HL-60 (cell line): ENCODE measurements around the gene ANKRD34A.

Experiments used
- POLR2AphosphoS5 ChIP-seq: IDR thresholded peaks from 2 replicates; pipeline ENCODE4 v1.6.1; 2012; ENCODE audit warnings: low read depth
- TF ChIP-seq, protein P1 (sequence below): IDR thresholded peaks from 2 replicates; pipeline ENCODE4 v1.6.1; 2012; ENCODE audit warnings: low read depth; ENCODE audit not compliant: insufficient replicate concordance
- TF ChIP-seq, protein P2 (sequence below): IDR thresholded peaks from one replicate; pipeline ENCODE4 v1.5.1; 2011; ENCODE audit warnings: low read length, control low read depth, inconsistent platforms; ENCODE audit not compliant: insufficient read depth

GRCh38 chr1:145974721-145975120 lies 10.3 kb upstream of the ANKRD34A start:
- TF ChIP-seq, protein P1, sequence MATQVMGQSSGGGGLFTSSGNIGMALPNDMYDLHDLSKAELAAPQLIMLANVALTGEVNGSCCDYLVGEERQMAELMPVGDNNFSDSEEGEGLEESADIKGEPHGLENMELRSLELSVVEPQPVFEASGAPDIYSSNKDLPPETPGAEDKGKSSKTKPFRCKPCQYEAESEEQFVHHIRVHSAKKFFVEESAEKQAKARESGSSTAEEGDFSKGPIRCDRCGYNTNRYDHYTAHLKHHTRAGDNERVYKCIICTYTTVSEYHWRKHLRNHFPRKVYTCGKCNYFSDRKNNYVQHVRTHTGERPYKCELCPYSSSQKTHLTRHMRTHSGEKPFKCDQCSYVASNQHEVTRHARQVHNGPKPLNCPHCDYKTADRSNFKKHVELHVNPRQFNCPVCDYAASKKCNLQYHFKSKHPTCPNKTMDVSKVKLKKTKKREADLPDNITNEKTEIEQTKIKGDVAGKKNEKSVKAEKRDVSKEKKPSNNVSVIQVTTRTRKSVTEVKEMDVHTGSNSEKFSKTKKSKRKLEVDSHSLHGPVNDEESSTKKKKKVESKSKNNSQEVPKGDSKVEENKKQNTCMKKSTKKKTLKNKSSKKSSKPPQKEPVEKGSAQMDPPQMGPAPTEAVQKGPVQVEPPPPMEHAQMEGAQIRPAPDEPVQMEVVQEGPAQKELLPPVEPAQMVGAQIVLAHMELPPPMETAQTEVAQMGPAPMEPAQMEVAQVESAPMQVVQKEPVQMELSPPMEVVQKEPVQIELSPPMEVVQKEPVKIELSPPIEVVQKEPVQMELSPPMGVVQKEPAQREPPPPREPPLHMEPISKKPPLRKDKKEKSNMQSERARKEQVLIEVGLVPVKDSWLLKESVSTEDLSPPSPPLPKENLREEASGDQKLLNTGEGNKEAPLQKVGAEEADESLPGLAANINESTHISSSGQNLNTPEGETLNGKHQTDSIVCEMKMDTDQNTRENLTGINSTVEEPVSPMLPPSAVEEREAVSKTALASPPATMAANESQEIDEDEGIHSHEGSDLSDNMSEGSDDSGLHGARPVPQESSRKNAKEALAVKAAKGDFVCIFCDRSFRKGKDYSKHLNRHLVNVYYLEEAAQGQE: no peak
- TF ChIP-seq, protein P2, sequence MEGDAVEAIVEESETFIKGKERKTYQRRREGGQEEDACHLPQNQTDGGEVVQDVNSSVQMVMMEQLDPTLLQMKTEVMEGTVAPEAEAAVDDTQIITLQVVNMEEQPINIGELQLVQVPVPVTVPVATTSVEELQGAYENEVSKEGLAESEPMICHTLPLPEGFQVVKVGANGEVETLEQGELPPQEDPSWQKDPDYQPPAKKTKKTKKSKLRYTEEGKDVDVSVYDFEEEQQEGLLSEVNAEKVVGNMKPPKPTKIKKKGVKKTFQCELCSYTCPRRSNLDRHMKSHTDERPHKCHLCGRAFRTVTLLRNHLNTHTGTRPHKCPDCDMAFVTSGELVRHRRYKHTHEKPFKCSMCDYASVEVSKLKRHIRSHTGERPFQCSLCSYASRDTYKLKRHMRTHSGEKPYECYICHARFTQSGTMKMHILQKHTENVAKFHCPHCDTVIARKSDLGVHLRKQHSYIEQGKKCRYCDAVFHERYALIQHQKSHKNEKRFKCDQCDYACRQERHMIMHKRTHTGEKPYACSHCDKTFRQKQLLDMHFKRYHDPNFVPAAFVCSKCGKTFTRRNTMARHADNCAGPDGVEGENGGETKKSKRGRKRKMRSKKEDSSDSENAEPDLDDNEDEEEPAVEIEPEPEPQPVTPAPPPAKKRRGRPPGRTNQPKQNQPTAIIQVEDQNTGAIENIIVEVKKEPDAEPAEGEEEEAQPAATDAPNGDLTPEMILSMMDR: no peak
- no peak for TF ChIP-seq POLR2AphosphoS5
